HG02610 (cell line): ENCODE data around the gene LGALS7B.

Source experiments
- ATAC-seq: cut with Tn5 transposase; IDR thresholded peaks from one replicate; pipeline ENCODE4 v1.9.1; 2021; ENCODE audit warnings: mild to moderate bottlenecking, moderate library complexity; ENCODE audit not compliant: unreplicated experiment

Gene LGALS7B

DNA sequence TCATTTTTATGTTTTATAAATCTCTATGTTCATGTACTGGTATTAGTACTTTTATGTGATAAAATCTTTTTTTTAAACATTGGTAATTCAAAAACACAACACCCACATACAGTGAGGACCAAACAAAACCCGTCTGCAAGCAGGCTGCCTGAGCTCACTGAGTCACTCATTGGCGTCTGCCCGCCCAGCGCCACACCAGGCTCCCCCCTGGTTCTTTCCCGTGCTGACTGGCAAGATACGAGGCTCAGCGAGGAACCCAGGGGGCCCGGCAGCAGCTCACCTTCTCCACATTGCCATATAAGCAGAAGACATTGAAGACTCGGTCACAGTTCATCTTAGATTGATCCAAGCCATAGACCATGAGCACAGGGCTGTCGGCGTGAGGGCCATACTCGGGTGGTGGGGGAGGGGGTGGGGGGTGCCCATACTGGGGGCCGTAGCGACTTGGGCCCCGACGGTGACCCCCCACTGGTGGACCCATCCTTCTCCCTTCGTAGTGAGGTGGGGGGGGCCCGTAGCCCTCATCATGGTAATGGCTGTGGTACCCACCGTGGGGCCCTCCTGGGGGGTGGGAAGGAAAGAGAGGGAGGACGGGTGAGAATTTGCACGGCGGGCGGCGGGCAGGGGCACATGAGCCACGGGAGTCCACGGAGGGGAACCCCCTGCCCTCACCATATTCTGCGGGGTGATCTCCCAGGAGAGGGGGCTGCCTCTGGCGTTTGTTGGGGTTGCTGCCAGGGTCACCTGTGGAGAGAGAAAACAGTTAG lies 51.0 kb downstream of the LGALS7B start:
- no peak for ATAC-seq

DNA sequence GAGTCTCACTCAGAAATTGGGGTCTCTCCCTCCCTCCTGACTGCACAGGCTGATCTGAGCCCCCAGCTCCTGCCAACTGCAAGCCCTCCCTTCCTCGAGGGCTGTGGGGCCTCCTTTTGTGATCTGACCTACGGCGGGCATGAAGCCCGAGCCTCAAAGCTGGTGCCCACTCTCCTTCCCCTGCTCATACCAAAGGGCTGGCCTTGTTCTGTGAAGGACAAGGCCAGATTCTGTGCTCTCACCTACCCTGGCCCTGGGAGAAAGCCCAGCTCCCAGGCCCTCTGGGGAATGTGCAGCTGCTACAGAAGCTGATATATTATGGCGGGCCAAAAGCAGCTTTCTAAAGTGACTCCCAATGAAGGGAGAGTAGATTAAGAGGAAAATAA lies 51.6 kb downstream of the LGALS7B start:
- ATAC-seq: no peak
